Endothelial cell of umbilical vein (primary cell): ENCODE data around the gene DEFB131B. TPM values are rescaled to one million over a fixed set of nuclear protein-coding genes. Genes with fewer than 3 reads are reported as not detected.
"Not testable (repeated sequence)": the region's sequence is repeated elsewhere in the genome, so short reads cannot be mapped to it uniquely, and the experiment has no call there.

ENCODE experiments used
- Bru-seq: library from RNA; stranded (reverse); fragments of 400-500 nt; gene quantifications from one replicate; lab custom pipeline; 2021; lab: Mats Ljungman, UMichigan
- BruChase-seq, 2 experiments: library from RNA; stranded (reverse); fragments of 400-500 nt; gene quantifications; one replicate each; lab custom pipeline; 2021; lab: Mats Ljungman, UMichigan
- BruUV-seq: library from RNA; stranded (reverse); fragments of 400-500 nt; replicated peaks from 2 replicates; lab custom pipeline; 2021; lab: Mats Ljungman, UMichigan
- CTCF ChIA-PET: fragments of 300-600, 350-600 bp; sonication (Branson Sonifier 250); formaldehyde crosslinking; loops from one replicate; lab custom pipeline; 2021; ENCODE audit warnings: antibody characterized with exemption, inconsistent platforms; lab: Charles Lee
- POLR2A ChIA-PET: fragments of 300-600, 350-600 bp; sonication (Branson Sonifier 250); formaldehyde crosslinking; loops from one replicate; lab custom pipeline; 2021; ENCODE audit warnings: antibody characterized with exemption, inconsistent platforms; lab: Charles Lee
- DNase-seq: peaks from one replicate; pipeline ENCODE4 v3.0.0-alpha.2; 2011; ENCODE audit warnings: low read depth, low spot score
- FAIRE-seq: peaks from 2 replicates; lab custom pipeline; 2011; peaks lifted over from hg19 to GRCh38; lab: Jason Lieb, UNC
- H2AFZ ChIP-seq: 2 replicates; pipeline ENCODE4 v1.6.0; 2012; ENCODE audit warnings: low read depth, low read length, control low read depth, inconsistent platforms
- H3K27ac ChIP-seq: 2 replicates; pipeline ENCODE4 v1.5.1; 2011; ENCODE audit warnings: low read depth, mild to moderate bottlenecking, control low read depth, low read length, moderate library complexity; ENCODE audit not compliant: insufficient read depth
- H3K27me3 ChIP-seq, 2 experiments: 2 replicates each; pipeline versions ENCODE4 v1.6.0 to v1.6.1; 2011; ENCODE audit warnings: low read length in 2 of 2, mixed read lengths in 1 of 2; ENCODE audit not compliant: control insufficient read depth in 2 of 2, insufficient read depth in 2 of 2
- H3K36me3 ChIP-seq, 2 experiments: 2 replicates in 1 of 2; 3 replicates in 1 of 2; pipeline ENCODE4 v1.5.1; 2011; ENCODE audit warnings: low read length in 2 of 2, mild to moderate bottlenecking in 1 of 2, moderate library complexity in 1 of 2; ENCODE audit not compliant: control insufficient read depth in 2 of 2, insufficient read depth in 2 of 2; ENCODE audit errors: extremely low read depth in 1 of 2
- H3K4me1 ChIP-seq: 3 replicates; pipeline ENCODE4 v1.5.1; 2011; ENCODE audit warnings: mild to moderate bottlenecking, low read length; ENCODE audit not compliant: control insufficient read depth, insufficient read depth; ENCODE audit errors: extremely low read depth
- H3K4me2 ChIP-seq: 2 replicates; pipeline ENCODE4 v1.6.1; 2011; ENCODE audit warnings: low read length, control low read depth, mixed read lengths; ENCODE audit not compliant: insufficient read depth
- H3K4me3 ChIP-seq, 3 experiments: fragments of 200-600 bp in 1 of 3; sonication (generic), shearing (Covaris generic) in 1 of 3; replicated peaks in 1 of 3; 2 replicates each; pipeline ENCODE4 v1.5.1; 2011 to 2016; ENCODE audit warnings: control low read depth in 3 of 3, low read length in 3 of 3, mild to moderate bottlenecking in 2 of 3, inconsistent platforms in 1 of 3, low read depth in 1 of 3, moderate library complexity in 1 of 3; ENCODE audit not compliant: insufficient read depth in 1 of 3
- H3K79me2 ChIP-seq: 2 replicates; pipeline ENCODE4 v1.6.0; 2012; ENCODE audit warnings: low read length, inconsistent platforms; ENCODE audit not compliant: control insufficient read depth, insufficient read depth
- H3K9ac ChIP-seq: replicated peaks from 2 replicates; pipeline ENCODE3; 2011; ENCODE audit warnings: low read length, control low read depth; ENCODE audit not compliant: insufficient read depth; ENCODE audit errors: extremely low read depth
- H3K9me1 ChIP-seq: replicated peaks from 3 replicates; pipeline ENCODE4 v1.6.0; 2011; ENCODE audit warnings: mild to moderate bottlenecking, low read length; ENCODE audit not compliant: control insufficient read depth, insufficient read depth; ENCODE audit errors: extremely low read depth
- H3K9me3 ChIP-seq: replicated peaks from 2 replicates; pipeline ENCODE4 v1.5.1; 2012; ENCODE audit warnings: low read length, inconsistent platforms; ENCODE audit not compliant: control insufficient read depth, insufficient read depth
- H4K20me1 ChIP-seq: replicated peaks from 2 replicates; pipeline ENCODE3; 2011; ENCODE audit warnings: mild to moderate bottlenecking, low read length; ENCODE audit not compliant: control insufficient read depth, insufficient read depth; ENCODE audit errors: extremely low read depth
- dilution Hi-C: fragments of 300-500 bp; cut with MboI; formaldehyde crosslinking; loops from one replicate; pipeline ENCODE4 v1.15.0; 2019; ENCODE audit warnings: low sequenced_read_pairs; ENCODE audit not compliant: extremely low pct_ligation_motif_present
- intact Hi-C: fragments of 100-400 bp; cut with micrococcal nuclease; formaldehyde crosslinking; loops from one replicate; pipeline ENCODE4 v1.10.0; 2022
- long read RNA-seq: library from polyadenylated mRNA; stranded (forward); transcript quantifications from one replicate; pipeline ENCODE4 v2.0.0, GENCODE V29; 2021
- polyA minus RNA-seq, 3 experiments: library from RNA; depleted of rRNA, polyadenylated mRNA; stranded (reverse); fragments of >200 nt; gene quantifications; 1 replicate in 1 of 3; 2 replicates in 2 of 3; pipeline ENCODE4 v1.2.3, GENCODE V29; 2011
- polyA plus RNA-seq, 4 experiments: library from polyadenylated mRNA; depleted of rRNA in 3 of 4; stranded (reverse) in 3 of 4; unstranded in 1 of 4; fragments of >200 nt; gene quantifications; 2 replicates each; pipeline versions ENCODE4 v1.2.1 to v1.2.3, GENCODE V29; 2011 to 2012; ENCODE audit warnings: missing spikeins in 1 of 4
- total RNA-seq: library from RNA; stranded (reverse); gene quantifications from 2 replicates; pipeline ENCODE4 v1.2.3, GENCODE V29; 2021

Gene DEFB131B
- not detected in 2 replicates for total RNA-seq
- polyA plus RNA-seq = not detected in 2 replicates
- not detected in 2 replicates for polyA plus RNA-seq (2011; cell fraction: cytosol; rRNA removed)
- not detected in 2 replicates for polyA plus RNA-seq (2011; cell fraction: nucleus; rRNA removed)
- polyA plus RNA-seq (2012) = not detected in 2 replicates
- polyA minus RNA-seq = not detected in 2 replicates
- not detected for polyA minus RNA-seq (2011; cell fraction: cytosol; rRNA and poly(A)+ RNA removed)
- not detected in 2 replicates for polyA minus RNA-seq (2011; cell fraction: nucleus; rRNA and poly(A)+ RNA removed)
- Bru-seq, nascent RNA = not detected
- not detected for BruChase-seq, experiment 1, labeled RNA remaining after a 6-hour chase
- BruChase-seq, experiment 2, labeled RNA remaining after a 2-hour chase = not detected
- long read RNA-seq = 0 reads

- H3K27ac ChIP-seq, POLR2A ChIA-PET, intact Hi-C loops, H3K79me2 ChIP-seq, H3K4me1 ChIP-seq, H3K9ac ChIP-seq, H4K20me1 ChIP-seq, H2AFZ ChIP-seq, H3K9me3 ChIP-seq, H3K36me3 ChIP-seq, DNase-seq, H3K27me3 ChIP-seq, dilution Hi-C loops, BruUV-seq, H3K4me3 ChIP-seq, FAIRE-seq, H3K4me2 ChIP-seq, CTCF ChIA-PET, H3K9me1 ChIP-seq: not testable (repeated sequence)
Observed at GRCh38 chr11:71878059-71878458, at the start of gene DEFB131B. Gene DEFB131B, plus strand, starts transcription at chr11:71878453. Its CDS starts 0 bp downstream, at chr11:71878453.

- H2AFZ ChIP-seq, DNase-seq, H3K9me1 ChIP-seq, BruUV-seq, H3K27me3 ChIP-seq, H3K4me2 ChIP-seq, dilution Hi-C loops, H3K36me3 ChIP-seq, intact Hi-C loops, H3K9me3 ChIP-seq, H3K4me1 ChIP-seq, H3K4me3 ChIP-seq, H4K20me1 ChIP-seq, H3K79me2 ChIP-seq, H3K9ac ChIP-seq, H3K27ac ChIP-seq, POLR2A ChIA-PET, FAIRE-seq: not testable (repeated sequence)
- CTCF ChIA-PET = interaction anchor here (0.6 kb wide), 1 partner anchor 26 kb away, joined by 4 read pairs; no protein-coding TSS in a partner anchor
Observed at GRCh38 chr11:71829247-71829646, 49.0 kb upstream of the DEFB131B start.

DNA sequence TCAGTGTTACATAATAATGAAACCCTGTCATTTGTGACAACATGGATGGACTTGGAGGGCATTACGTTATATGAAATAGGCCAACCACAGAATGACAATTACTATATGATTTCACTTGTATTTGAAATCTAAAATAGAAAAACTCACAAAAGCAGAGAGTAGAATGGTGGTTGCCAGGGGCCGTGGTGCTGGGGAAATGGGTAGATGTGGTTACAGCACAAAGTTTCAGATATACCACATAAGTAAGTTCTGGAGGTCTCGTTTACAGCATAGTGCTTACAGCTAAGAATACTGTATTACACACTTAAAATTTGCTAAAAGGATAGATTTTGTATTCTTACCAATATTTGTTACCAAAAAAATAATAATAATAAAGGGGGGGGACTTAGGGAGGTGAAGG, 48.6 kb upstream of the DEFB131B start:
- BruUV-seq = not testable (repeated sequence)

DNA sequence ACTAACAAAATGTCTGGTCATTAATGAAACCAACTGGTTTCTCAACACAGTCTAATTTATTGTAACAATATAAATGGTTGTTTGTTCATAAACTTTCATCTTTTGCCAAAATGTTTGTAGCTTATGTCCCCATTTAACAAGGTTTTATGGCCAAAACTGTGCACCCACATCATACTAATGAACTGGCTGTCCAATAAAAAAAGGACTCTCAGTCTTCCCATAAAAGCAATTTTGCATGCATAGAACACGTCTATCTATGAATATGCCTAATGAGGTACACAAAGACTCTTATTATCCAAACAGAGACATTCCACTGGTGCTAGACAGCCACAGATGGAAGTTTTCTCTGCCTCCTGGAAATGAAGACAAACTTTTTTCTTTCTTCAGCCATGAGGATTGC, 45.4 kb upstream of the DEFB131B start, which contains the start of gene DEFB108B:
Gene DEFB108B (plus strand): TSS at position 390 of the 400 bp plus-strand sequence. CDS start 0 bp downstream, at position 390.
- BruUV-seq, FAIRE-seq, intact Hi-C loops: not testable (repeated sequence)

More for the DNA sequence above, 48.6 kb upstream of the DEFB131B start:
- H4K20me1 ChIP-seq, H3K36me3 ChIP-seq, POLR2A ChIA-PET, H3K79me2 ChIP-seq, H3K27ac ChIP-seq, H3K27me3 ChIP-seq, CTCF ChIA-PET, H3K9ac ChIP-seq, H3K4me2 ChIP-seq, intact Hi-C loops, DNase-seq, FAIRE-seq, H2AFZ ChIP-seq, H3K9me1 ChIP-seq, H3K4me1 ChIP-seq, H3K4me3 ChIP-seq, H3K9me3 ChIP-seq, dilution Hi-C loops: not testable (repeated sequence)

More for the DNA sequence above, 45.4 kb upstream of the DEFB131B start, which contains the start of gene DEFB108B:
- H3K9me3 ChIP-seq, H3K36me3 ChIP-seq, H3K27me3 ChIP-seq, H3K4me3 ChIP-seq, H3K79me2 ChIP-seq, H2AFZ ChIP-seq, dilution Hi-C loops, POLR2A ChIA-PET, DNase-seq, CTCF ChIA-PET, H4K20me1 ChIP-seq, H3K9ac ChIP-seq, H3K9me1 ChIP-seq, H3K4me1 ChIP-seq, H3K27ac ChIP-seq, H3K4me2 ChIP-seq: not testable (repeated sequence)
